ENCODE results near the gene CLEC18C. TPM values are rescaled to one million over a fixed set of nuclear protein-coding genes. Genes with fewer than 3 reads are reported as not detected.
"Not testable (repeated sequence)": the region's sequence is repeated elsewhere in the genome, so short reads cannot be mapped to it uniquely, and the experiment has no call there.

The CLEC18C gene
- total RNA-seq, 1 donor from 2014 or later = not detected

- intact Hi-C loops (cut with DNase I); H3K9me3 ChIP-seq; H3K27me3 ChIP-seq; H3K27ac ChIP-seq; DNase-seq (ENCODE audit: low spot score in 2 of 2); H3K4me3 ChIP-seq; H3K4me1 ChIP-seq: not testable (repeated sequence)
- peaks cover 21 to 30% of the 10 kb centered on the region in 2 donors for H3K36me3 ChIP-seq
Observed at GRCh38 chr16:70231831-70232230, 58.2 kb downstream of the CLEC18C start.

Other genes starting within 250 kb of the CLEC18C start
- gene CLEC18A, start 222.5 kb upstream of the CLEC18C start, total RNA-seq = 25.2 TPM
- 17.3 TPM for gene PDPR, start 59.5 kb upstream of the CLEC18C start, total RNA-seq
- gene EXOSC6, start 78.2 kb downstream of the CLEC18C start, total RNA-seq = 22.7 TPM
- 19.3 TPM for gene AARS1, start 115.7 kb downstream of the CLEC18C start, total RNA-seq
- 24.2 TPM for gene DDX19B, start 125.4 kb downstream of the CLEC18C start, total RNA-seq
- gene DDX19A, start 173.1 kb downstream of the CLEC18C start, total RNA-seq = 31.5 TPM